Neural progenitor cell (in vitro differentiated cells): ENCODE results near the gene HTR5A.

Experiments
- CTCF ChIP-seq: fragments of 200-600 bp; sonication (generic); IDR thresholded peaks from 2 replicates; pipeline ENCODE4 v1.5.1; 2017; ENCODE audit warnings: antibody characterized with exemption, mild to moderate bottlenecking
- EZH2 ChIP-seq: fragments of 200-600 bp; sonication (generic); IDR thresholded peaks from 2 replicates; pipeline ENCODE4 v1.6.1; 2017; ENCODE audit warnings: antibody characterized with exemption, mild to moderate bottlenecking, moderate library complexity
- EZH2phosphoT487 ChIP-seq: fragments of 200-600 bp; sonication (generic); IDR thresholded peaks from 2 replicates; pipeline ENCODE4 v1.6.1; 2017; ENCODE audit warnings: antibody characterized with exemption

- no peak for TF ChIP-seq CTCF
- no peak for TF ChIP-seq EZH2phosphoT487
- TF ChIP-seq EZH2: no peak
Measured at GRCh38 chr7:155071916-155072571, 1.9 kb downstream of the HTR5A start.
